ENCODE measurements around the gene CKS1B. TPM values are rescaled to one million over a fixed set of nuclear protein-coding genes. Genes with fewer than 3 reads are reported as not detected.

Gene CKS1B
- total RNA-seq, 2 donors from 2014 or later: 145 to 229 TPM

DNA sequence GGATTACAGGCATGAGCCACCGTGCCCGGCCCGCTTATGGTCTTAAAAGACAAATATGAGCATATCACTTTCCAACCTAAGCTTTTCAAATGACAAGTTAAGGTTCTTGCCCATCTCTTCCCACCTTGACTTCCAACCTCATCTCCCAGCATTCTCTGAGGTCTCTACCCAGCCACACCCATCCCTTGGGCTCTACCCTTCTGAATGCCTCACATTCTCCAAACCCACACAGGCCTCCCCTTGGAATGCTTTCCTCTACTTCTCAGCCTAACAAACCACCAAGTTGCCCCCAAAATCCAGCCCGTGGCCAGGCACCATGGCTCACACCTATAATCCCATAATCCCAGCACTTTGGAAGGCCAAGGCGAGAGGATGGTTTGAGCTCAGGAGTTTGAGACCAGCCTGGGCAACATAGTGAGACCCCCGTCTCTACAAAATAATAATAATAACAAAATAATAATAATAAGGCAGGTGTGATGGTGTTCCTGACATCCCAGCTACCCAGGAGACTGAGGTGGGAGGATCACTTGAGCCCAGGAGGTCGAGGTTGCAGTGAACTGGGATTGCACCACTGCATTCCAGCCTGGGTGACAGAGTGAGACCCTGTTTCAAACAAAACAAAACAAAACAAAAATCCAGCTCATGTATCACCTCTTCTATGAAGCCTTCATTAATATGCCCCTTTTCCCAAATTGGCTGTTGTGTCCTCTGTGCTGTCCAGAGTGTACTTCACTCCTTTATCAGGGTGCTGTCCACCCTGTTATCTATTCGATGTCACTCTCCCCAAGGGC, 47.9 kb downstream of the CKS1B start:
- Histone ChIP-seq H3K9ac (ENCODE audit: extremely low read depth, low read length, poor library complexity, severe bottlenecking) (no peak overlapping the region), H3K27ac (ENCODE audit: low read depth, low read length) (no peak overlapping the region), H3K9me3 (ENCODE audit: control insufficient read depth, low read length) (no peaks in the 10 kb centered on the region), H3K36me3 (ENCODE audit: control insufficient read depth, insufficient read depth, low read length) (no peaks in the 10 kb centered on the region), H3K4me1 (ENCODE audit: control insufficient read depth, insufficient read depth, low read length) (no peaks in the 10 kb centered on the region), H3K27me3 (ENCODE audit: control insufficient read depth, insufficient read depth, low read length, poor library complexity, severe bottlenecking) (no peaks in the 10 kb centered on the region), H3K4me3 (ENCODE audit: low read length) (no peak overlapping the region)
- WGBS, 2 experiments (ENCODE audit: insufficient coverage in 1 of 2, insufficient read length in 1 of 2): 88 to 91% methylated on average over 4 to 7 of the region's 8 CpGs
- TF ChIP-seq, protein P1, sequence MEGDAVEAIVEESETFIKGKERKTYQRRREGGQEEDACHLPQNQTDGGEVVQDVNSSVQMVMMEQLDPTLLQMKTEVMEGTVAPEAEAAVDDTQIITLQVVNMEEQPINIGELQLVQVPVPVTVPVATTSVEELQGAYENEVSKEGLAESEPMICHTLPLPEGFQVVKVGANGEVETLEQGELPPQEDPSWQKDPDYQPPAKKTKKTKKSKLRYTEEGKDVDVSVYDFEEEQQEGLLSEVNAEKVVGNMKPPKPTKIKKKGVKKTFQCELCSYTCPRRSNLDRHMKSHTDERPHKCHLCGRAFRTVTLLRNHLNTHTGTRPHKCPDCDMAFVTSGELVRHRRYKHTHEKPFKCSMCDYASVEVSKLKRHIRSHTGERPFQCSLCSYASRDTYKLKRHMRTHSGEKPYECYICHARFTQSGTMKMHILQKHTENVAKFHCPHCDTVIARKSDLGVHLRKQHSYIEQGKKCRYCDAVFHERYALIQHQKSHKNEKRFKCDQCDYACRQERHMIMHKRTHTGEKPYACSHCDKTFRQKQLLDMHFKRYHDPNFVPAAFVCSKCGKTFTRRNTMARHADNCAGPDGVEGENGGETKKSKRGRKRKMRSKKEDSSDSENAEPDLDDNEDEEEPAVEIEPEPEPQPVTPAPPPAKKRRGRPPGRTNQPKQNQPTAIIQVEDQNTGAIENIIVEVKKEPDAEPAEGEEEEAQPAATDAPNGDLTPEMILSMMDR (conservative IDR thresholded peaks at IDR 0.05): no peak
- H3K4me3 Mint-ChIP-seq: no peak overlapping the region
- no peaks in the 10 kb centered on the region for H3K9me3 Mint-ChIP-seq
- peaks cover 8% of the 10 kb centered on the region for H3K27me3 Mint-ChIP-seq (ENCODE audit: insufficient read depth)
- no peaks in the 10 kb centered on the region for H3K4me1 Mint-ChIP-seq
- no peaks in the 10 kb centered on the region for H3K36me3 Mint-ChIP-seq (ENCODE audit: low read depth)
- DNase-seq: no peak
- no peak overlapping the region for H3K27ac Mint-ChIP-seq

DNA sequence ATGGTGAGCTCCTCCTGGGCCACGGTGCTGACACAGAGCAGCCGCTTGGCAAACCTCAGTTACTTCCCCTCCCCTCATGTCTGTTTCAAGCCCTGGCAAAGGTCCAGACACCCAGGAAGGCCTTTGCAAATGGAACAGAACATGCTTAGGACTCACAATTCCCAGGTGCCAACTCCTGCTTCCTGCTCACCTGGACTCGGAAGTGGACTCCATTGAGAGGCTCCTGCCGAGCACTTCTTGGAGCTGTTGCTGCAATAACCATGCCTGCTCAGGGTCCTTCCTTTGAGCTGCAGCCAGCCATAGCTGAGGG, 48.4 kb downstream of the CKS1B start:
- Histone ChIP-seq H3K4me3 (ENCODE audit: low read length) (no peak overlapping the region), H3K36me3 (ENCODE audit: control insufficient read depth, insufficient read depth, low read length) (no peaks in the 10 kb centered on the region), H3K27ac (ENCODE audit: low read depth, low read length) (no peak overlapping the region), H3K27me3 (ENCODE audit: control insufficient read depth, insufficient read depth, low read length, poor library complexity, severe bottlenecking) (no peaks in the 10 kb centered on the region), H3K4me1 (ENCODE audit: control insufficient read depth, insufficient read depth, low read length) (no peaks in the 10 kb centered on the region), H3K9me3 (ENCODE audit: control insufficient read depth, low read length) (no peaks in the 10 kb centered on the region), H3K9ac (ENCODE audit: extremely low read depth, low read length, poor library complexity, severe bottlenecking) (no peak overlapping the region)
- no peaks in the 10 kb centered on the region for H3K4me1 Mint-ChIP-seq
- H3K36me3 Mint-ChIP-seq (ENCODE audit: low read depth): no peaks in the 10 kb centered on the region
- no peaks in the 10 kb centered on the region for H3K9me3 Mint-ChIP-seq
- no peak overlapping the region for H3K27ac Mint-ChIP-seq
- H3K27me3 Mint-ChIP-seq (ENCODE audit: insufficient read depth): peaks cover 8% of the 10 kb centered on the region
- H3K4me3 Mint-ChIP-seq: no peak overlapping the region
- 88 to 100% methylated on average over 2 to 4 of the region's 4 CpGs for WGBS, 2 experiments (ENCODE audit: insufficient coverage in 1 of 2, insufficient read length in 1 of 2)
- no peak for DNase-seq
- TF ChIP-seq, protein P1 (conservative IDR thresholded peaks at IDR 0.05): no peak

DNA sequence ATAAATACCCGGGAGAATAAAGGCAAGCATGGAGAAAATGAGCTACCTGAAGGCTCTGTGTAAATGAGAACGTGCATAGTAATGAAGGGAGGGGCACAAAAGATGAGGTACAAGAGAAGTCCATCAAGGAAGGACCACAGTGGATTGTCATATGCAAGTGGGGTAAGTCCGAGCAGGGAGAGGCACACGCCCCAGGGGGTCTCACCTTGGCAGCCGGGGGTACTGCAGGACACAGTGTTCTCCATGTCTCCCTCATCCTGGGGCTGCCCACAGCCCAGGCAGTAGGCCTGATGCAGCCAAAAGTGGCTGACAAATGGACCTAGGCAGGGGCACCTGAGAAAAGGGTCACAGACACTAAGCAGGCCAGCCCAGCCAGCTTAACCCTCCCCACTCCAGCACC, 49.1 kb downstream of the CKS1B start:
- H3K27me3 ChIP-seq (ENCODE audit: control insufficient read depth, insufficient read depth, low read length, poor library complexity, severe bottlenecking): no peaks in the 10 kb centered on the region
- H3K9me3 Mint-ChIP-seq: no peaks in the 10 kb centered on the region
- no peaks in the 10 kb centered on the region for H3K4me1 ChIP-seq (ENCODE audit: control insufficient read depth, insufficient read depth, low read length)
- peaks cover 8% of the 10 kb centered on the region for H3K27me3 Mint-ChIP-seq (ENCODE audit: insufficient read depth)
- DNase-seq: no peak
- no peaks in the 10 kb centered on the region for H3K36me3 Mint-ChIP-seq (ENCODE audit: low read depth)
- no peak overlapping the region for H3K27ac ChIP-seq (ENCODE audit: low read depth, low read length)
- TF ChIP-seq, protein P1 (conservative IDR thresholded peaks at IDR 0.05): no peak
- H3K27ac Mint-ChIP-seq: no peak overlapping the region
- WGBS, 2 experiments (ENCODE audit: insufficient coverage in 1 of 2, insufficient read length in 1 of 2): 88 to 93% methylated on average over 5 of the region's 5 CpGs
- H3K4me3 Mint-ChIP-seq: no peak overlapping the region
- no peaks in the 10 kb centered on the region for H3K9me3 ChIP-seq (ENCODE audit: control insufficient read depth, low read length)
- H3K4me1 Mint-ChIP-seq: no peaks in the 10 kb centered on the region
- no peak overlapping the region for H3K4me3 ChIP-seq (ENCODE audit: low read length)
- H3K36me3 ChIP-seq (ENCODE audit: control insufficient read depth, insufficient read depth, low read length): no peaks in the 10 kb centered on the region
- no peak overlapping the region for H3K9ac ChIP-seq (ENCODE audit: extremely low read depth, low read length, poor library complexity, severe bottlenecking)

Data from endodermal cell (in vitro differentiated cells).